ENCODE data around the gene NKX2-2. TPM values are rescaled to one million over a fixed set of nuclear protein-coding genes. Genes with fewer than 3 reads are reported as not detected.

The NKX2-2 gene
- total and polyA plus RNA-seq, 2 of the 8 experiments (the other 6 are each of a cell fraction or from before 2014, with no cell fraction given) = not detected

GRCh38 chr20:21550587-21550986 is 36.7 kb upstream of the NKX2-2 start:
- Histone ChIP-seq H3K23me2 (ENCODE audit: low read depth, low read length) (no peaks in the 10 kb centered on the region), H4K20me1 (replicated peaks in 1 of 2; ENCODE audit: control insufficient read depth in 1 of 2, insufficient read depth in 2 of 2, low read length in 2 of 2) (no peaks in the 10 kb centered on the region), H3K36me3 (ENCODE audit: control insufficient read depth in 2 of 4, insufficient read depth in 4 of 4, low read length in 3 of 4) (no peaks in the 10 kb centered on the region), H3K4me3 (ENCODE audit: extremely low read depth in 1 of 4, insufficient read depth in 2 of 4, low read depth in 3 of 4, low read length in 4 of 4) (no peak overlapping the region), H4K5ac (ENCODE audit: insufficient read length, low read depth, low read length) (no peak overlapping the region), H2BK12ac (ENCODE audit: low read depth, low read length) (no peak overlapping the region), H3K4ac (replicated peaks; ENCODE audit: insufficient read length, low read depth, low read length) (no peak overlapping the region), H3K9ac (replicated peaks in 1 of 4; ENCODE audit: extremely low read depth in 1 of 4, low read depth in 3 of 4, low read length in 3 of 4) (no peak overlapping the region), H3K4me1 (replicated peaks in 1 of 4; ENCODE audit: control insufficient read depth in 3 of 4, insufficient read depth in 4 of 4, low read length in 3 of 4) (peaks cover 0 to 9% (median 0%) of the 10 kb centered on the region in 4 experiments; a peak in 3 of 7 replicates), H2BK20ac (ENCODE audit: low read length) (no peak overlapping the region), H2BK120ac (replicated peaks; ENCODE audit: low read depth, low read length) (no peak overlapping the region), H3K23ac (ENCODE audit: insufficient read length) (no peak overlapping the region), H3K4me2 (ENCODE audit: insufficient read depth in 1 of 2, low read depth in 2 of 2, low read length in 2 of 2) (no peak overlapping the region), H2BK5ac (ENCODE audit: low read depth, low read length) (no peak overlapping the region), H4K8ac (ENCODE audit: extremely low read depth, insufficient read depth, low read length) (no peak overlapping the region), H3K9me3 (ENCODE audit: insufficient read depth in 2 of 2, low read depth in 1 of 2, low read length in 1 of 2) (no peaks in the 10 kb centered on the region), H3K27me3 (replicated peaks in 1 of 4; ENCODE audit: control insufficient read depth in 3 of 4, extremely low read depth in 1 of 4, insufficient read depth in 3 of 4, low read length in 3 of 4) (no peaks in the 10 kb centered on the region), H2BK15ac (ENCODE audit: low read length) (no peak overlapping the region), H3K56ac (replicated peaks; ENCODE audit: insufficient read length, low read depth, low read length) (no peak overlapping the region), H3K79me2 (ENCODE audit: control insufficient read depth in 1 of 2, insufficient read depth in 2 of 2, low read length in 2 of 2) (no peaks in the 10 kb centered on the region), H3K27ac (ENCODE audit: low read depth, low read length) (no peak overlapping the region), H2AK5ac (ENCODE audit: low read depth, low read length) (no peak overlapping the region), H2AFZ (ENCODE audit: low read length) (no peak overlapping the region), H4K91ac (replicated peaks; ENCODE audit: insufficient read length, low read length) (no peak overlapping the region), H3K14ac (ENCODE audit: insufficient read length) (no peak overlapping the region), H3K79me1 (ENCODE audit: low read depth, low read length) (no peaks in the 10 kb centered on the region), H3K18ac (ENCODE audit: extremely low read depth, low read length) (no peak overlapping the region)
- no peak for FAIRE-seq
- TF ChIP-seq POLR2A (IDR thresholded peaks at IDR 0.05; ENCODE audit: control extremely low read depth in 1 of 2, low read depth in 2 of 2, low read length in 2 of 2) (no peak), KDM1A (IDR thresholded peaks at IDR 0.05; ENCODE audit: borderline replicate concordance, low read length) (peak; percentile 13; the same call in 1 of the 2 replicates)
- DNase-seq (ENCODE audit: low read depth in 1 of 2, low spot score in 2 of 2) = no peak
- 84% methylated on average over 5 of the region's 5 CpGs; no CpG with 5 or more reads in 1 of the 2 experiments for WGBS, 2 experiments (ENCODE audit: extremely low coverage in 1 of 2, insufficient coverage in 1 of 2, insufficient read length in 1 of 2, insufficient replicate concordance in 2 of 2, low coverage in 1 of 2, low lambda C conversion rate in 2 of 2, missing lambda C conversion rate in 1 of 2)
- ChIA-PET CTCF (ENCODE audit: partially characterized antibody) (interaction anchor here (1.2 to 3.2 kb wide), 5 partner anchors 12 to 64 kb away, joined by 3 to 15 read pairs (median 5); no protein-coding TSS in a partner anchor), POLR2A (ENCODE audit: partially characterized antibody) (interaction anchor here (1.2 kb wide), 1 partner anchor 10 kb away, joined by 3 read pairs; no protein-coding TSS in a partner anchor)
